ENCODE data around the gene CCDC174.

DNA sequence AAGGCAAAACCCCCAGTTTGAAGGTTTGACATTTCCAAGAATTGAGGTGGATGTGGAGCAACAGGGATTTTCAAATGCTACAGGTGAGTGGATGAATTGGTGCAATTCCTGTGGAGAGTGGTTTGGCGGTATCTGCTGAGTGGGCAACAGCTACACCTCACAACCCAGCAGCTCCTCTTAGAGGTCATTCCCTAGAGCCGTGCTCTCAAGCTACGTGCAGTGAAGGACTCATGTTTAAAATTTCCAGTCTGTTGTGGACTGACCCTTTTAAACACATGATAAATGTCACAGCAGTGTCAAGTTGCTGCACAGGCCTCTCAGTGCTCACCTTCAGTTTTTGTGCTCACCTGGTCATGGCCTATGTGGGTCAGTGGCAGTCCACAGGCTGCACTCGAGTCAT is 32.9 kb downstream of the CCDC174 start:
- TF ChIP-seq, protein P1, sequence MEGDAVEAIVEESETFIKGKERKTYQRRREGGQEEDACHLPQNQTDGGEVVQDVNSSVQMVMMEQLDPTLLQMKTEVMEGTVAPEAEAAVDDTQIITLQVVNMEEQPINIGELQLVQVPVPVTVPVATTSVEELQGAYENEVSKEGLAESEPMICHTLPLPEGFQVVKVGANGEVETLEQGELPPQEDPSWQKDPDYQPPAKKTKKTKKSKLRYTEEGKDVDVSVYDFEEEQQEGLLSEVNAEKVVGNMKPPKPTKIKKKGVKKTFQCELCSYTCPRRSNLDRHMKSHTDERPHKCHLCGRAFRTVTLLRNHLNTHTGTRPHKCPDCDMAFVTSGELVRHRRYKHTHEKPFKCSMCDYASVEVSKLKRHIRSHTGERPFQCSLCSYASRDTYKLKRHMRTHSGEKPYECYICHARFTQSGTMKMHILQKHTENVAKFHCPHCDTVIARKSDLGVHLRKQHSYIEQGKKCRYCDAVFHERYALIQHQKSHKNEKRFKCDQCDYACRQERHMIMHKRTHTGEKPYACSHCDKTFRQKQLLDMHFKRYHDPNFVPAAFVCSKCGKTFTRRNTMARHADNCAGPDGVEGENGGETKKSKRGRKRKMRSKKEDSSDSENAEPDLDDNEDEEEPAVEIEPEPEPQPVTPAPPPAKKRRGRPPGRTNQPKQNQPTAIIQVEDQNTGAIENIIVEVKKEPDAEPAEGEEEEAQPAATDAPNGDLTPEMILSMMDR (IDR thresholded peaks at IDR 0.05; ENCODE audit: low read length), result no peak
- no peak for TF ChIP-seq EZH2 (IDR thresholded peaks at IDR 0.05; ENCODE audit: borderline replicate concordance, low read length)
